Neural progenitor cell (in vitro differentiated cells): ENCODE results near the gene NLGN4X.
"Not testable (repeated sequence)": the region's sequence is repeated elsewhere in the genome, so short reads cannot be mapped to it uniquely, and the experiment has no call there.

Source experiments
- CTCF ChIP-seq: fragments of 200-600 bp; sonication (generic); IDR thresholded peaks from 2 replicates; pipeline ENCODE4 v1.5.1; 2017; ENCODE audit warnings: antibody characterized with exemption, mild to moderate bottlenecking
- EZH2 ChIP-seq: fragments of 200-600 bp; sonication (generic); IDR thresholded peaks from 2 replicates; pipeline ENCODE4 v1.6.1; 2017; ENCODE audit warnings: antibody characterized with exemption, mild to moderate bottlenecking, moderate library complexity
- EZH2phosphoT487 ChIP-seq: fragments of 200-600 bp; sonication (generic); IDR thresholded peaks from 2 replicates; pipeline ENCODE4 v1.6.1; 2017; ENCODE audit warnings: antibody characterized with exemption

- not testable (repeated sequence) for TF ChIP-seq CTCF, EZH2, EZH2phosphoT487
Measured at GRCh38 chrX:5903586-5904190, 325.0 kb downstream of the NLGN4X start.
